H1 (cell line): ENCODE data around the gene TP63. TPM values are rescaled to one million over a fixed set of nuclear protein-coding genes. Genes with fewer than 3 reads are reported as not detected.

Source experiments
- CTCF ChIA-PET: fragments of 300-600 bp; sonication (Branson Sonifier 250); formaldehyde crosslinking; loops from one replicate; lab custom pipeline; 2021; ENCODE audit not compliant: partially characterized antibody; lab: Charles Lee
- POLR2A ChIA-PET: fragments of 300-600 bp; sonication (Branson Sonifier 250); formaldehyde crosslinking; loops from one replicate; lab custom pipeline; 2021; ENCODE audit warnings: inconsistent platforms; ENCODE audit not compliant: partially characterized antibody; lab: Charles Lee
- DNase-seq, 2 experiments: peaks; one replicate each; pipeline versions ENCODE4 v3.0.0 to v3.0.0-alpha.2; 2010 to 2022; ENCODE audit warnings: low spot score in 2 of 2, low read depth in 1 of 2, mixed read lengths in 1 of 2
- FAIRE-seq: peaks from 2 replicates; lab custom pipeline; 2011; peaks lifted over from hg19 to GRCh38; lab: Jason Lieb, UNC
- H2AFZ ChIP-seq: 2 replicates; pipeline ENCODE4 v1.8.1; 2012; ENCODE audit warnings: low read length, inconsistent platforms
- H2AK5ac ChIP-seq: 2 replicates; pipeline ENCODE4 v1.6.1; 2013; ENCODE audit warnings: low read depth, low read length
- H2BK120ac ChIP-seq: replicated peaks from 2 replicates; pipeline ENCODE3; 2013; ENCODE audit warnings: low read depth, low read length, inconsistent platforms
- H2BK12ac ChIP-seq: 2 replicates; pipeline ENCODE4 v1.6.1; 2013; ENCODE audit warnings: low read depth, low read length
- H2BK15ac ChIP-seq: 2 replicates; pipeline ENCODE4 v1.6.1; 2013; ENCODE audit warnings: low read length
- H2BK20ac ChIP-seq: 2 replicates; pipeline ENCODE4 v1.6.1; 2013; ENCODE audit warnings: low read length
- H2BK5ac ChIP-seq: 2 replicates; pipeline ENCODE4 v1.6.1; 2013; ENCODE audit warnings: low read depth, low read length
- H3K14ac ChIP-seq: 2 replicates; pipeline ENCODE4 v1.6.1; 2013; ENCODE audit warnings: inconsistent platforms; ENCODE audit not compliant: insufficient read length
- H3K18ac ChIP-seq: 2 replicates; pipeline ENCODE4 v1.6.1; 2013; ENCODE audit warnings: low read length; ENCODE audit errors: extremely low read depth
- H3K23ac ChIP-seq: 2 replicates; pipeline ENCODE4 v1.6.1; 2013; ENCODE audit warnings: inconsistent platforms; ENCODE audit not compliant: insufficient read length
- H3K23me2 ChIP-seq: 2 replicates; pipeline ENCODE4 v1.6.1; 2013; ENCODE audit warnings: low read depth, low read length
- H3K27ac ChIP-seq: 2 replicates; pipeline ENCODE4 v1.6.1; 2011; ENCODE audit warnings: low read depth, low read length, inconsistent platforms
- H3K27me3 ChIP-seq, 4 experiments: replicated peaks in 1 of 4; 1 replicate in 1 of 4; 2 replicates in 3 of 4; pipeline versions ENCODE4 v1.6.1 to v1.8.1; 2011 to 2013; ENCODE audit warnings: low read length in 3 of 4, mild to moderate bottlenecking in 3 of 4, inconsistent platforms in 2 of 4, mixed read lengths in 2 of 4, moderate library complexity in 1 of 4; ENCODE audit not compliant: control insufficient read depth in 3 of 4, insufficient read depth in 3 of 4; ENCODE audit errors: extremely low read depth in 1 of 4
- H3K36me3 ChIP-seq, 4 experiments: 2 replicates each; pipeline versions ENCODE4 v1.6.1 to v1.8.1; 2011 to 2013; ENCODE audit warnings: mild to moderate bottlenecking in 4 of 4, low read length in 3 of 4, moderate library complexity in 2 of 4, control low read depth in 1 of 4, inconsistent platforms in 1 of 4; ENCODE audit not compliant: insufficient read depth in 4 of 4, control insufficient read depth in 2 of 4
- H3K4ac ChIP-seq: replicated peaks from 2 replicates; pipeline ENCODE3; 2013; ENCODE audit warnings: low read length, low read depth, mixed read lengths, inconsistent platforms; ENCODE audit not compliant: insufficient read length
- H3K4me1 ChIP-seq, 4 experiments: replicated peaks in 1 of 4; 1 replicate in 1 of 4; 2 replicates in 3 of 4; pipeline versions ENCODE4 v1.6.1 to v1.8.1; 2011 to 2013; ENCODE audit warnings: low read length in 3 of 4, inconsistent platforms in 2 of 4, mixed read lengths in 1 of 4; ENCODE audit not compliant: insufficient read depth in 4 of 4, control insufficient read depth in 3 of 4
- H3K4me2 ChIP-seq, 2 experiments: 2 replicates each; pipeline versions ENCODE4 v1.6.1 to v1.8.1; 2011 to 2013; ENCODE audit warnings: low read depth in 2 of 2, low read length in 2 of 2, control low read depth in 1 of 2, inconsistent platforms in 1 of 2, mild to moderate bottlenecking in 1 of 2; ENCODE audit not compliant: insufficient read depth in 1 of 2
- H3K4me3 ChIP-seq, 4 experiments: fragments of 200-600, 300-600 bp in 1 of 4; sonication (generic), shearing (Covaris generic), sonication (Bioruptor Twin) in 1 of 4; 2 replicates each; pipeline versions ENCODE4 v1.5.1 to v1.8.1; 2011 to 2016; ENCODE audit warnings: low read length in 4 of 4, low read depth in 3 of 4, control low read depth in 2 of 4, inconsistent platforms in 2 of 4, mild to moderate bottlenecking in 2 of 4, mixed read lengths in 1 of 4, moderate library complexity in 1 of 4; ENCODE audit not compliant: insufficient read depth in 2 of 4; ENCODE audit errors: extremely low read depth in 1 of 4
- H3K56ac ChIP-seq: replicated peaks from 2 replicates; pipeline ENCODE3; 2013; ENCODE audit warnings: low read depth, mild to moderate bottlenecking, mixed read lengths, low read length, inconsistent platforms; ENCODE audit not compliant: insufficient read length
- H3K79me1 ChIP-seq: 2 replicates; pipeline ENCODE4 v1.6.1; 2013; ENCODE audit warnings: low read depth, low read length, control low read depth
- H3K79me2 ChIP-seq, 2 experiments: 2 replicates each; pipeline versions ENCODE4 v1.6.1 to v1.8.1; 2012 to 2013; ENCODE audit warnings: low read length in 2 of 2, mild to moderate bottlenecking in 2 of 2, inconsistent platforms in 1 of 2; ENCODE audit not compliant: insufficient read depth in 2 of 2, control insufficient read depth in 1 of 2
- H3K9ac ChIP-seq, 4 experiments: replicated peaks in 1 of 4; 1 replicate in 1 of 4; 2 replicates in 3 of 4; pipeline versions ENCODE4 v1.6.1 to v1.8.1; 2011 to 2013; ENCODE audit warnings: low read depth in 3 of 4, low read length in 3 of 4, control low read depth in 2 of 4, mild to moderate bottlenecking in 2 of 4, moderate library complexity in 2 of 4, inconsistent platforms in 1 of 4; ENCODE audit errors: extremely low read depth in 1 of 4
- H3K9me3 ChIP-seq, 2 experiments: 2 replicates each; pipeline versions ENCODE4 v1.6.1 to v1.8.1; 2012 to 2013; ENCODE audit warnings: mild to moderate bottlenecking in 2 of 2, moderate library complexity in 2 of 2, control low read depth in 1 of 2, inconsistent platforms in 1 of 2, low read depth in 1 of 2, low read length in 1 of 2, mixed read lengths in 1 of 2; ENCODE audit not compliant: insufficient read depth in 2 of 2
- H4K20me1 ChIP-seq, 2 experiments: replicated peaks in 1 of 2; 2 replicates each; pipeline versions ENCODE3 to v1.8.1; 2011 to 2013; ENCODE audit warnings: inconsistent platforms in 2 of 2, low read length in 2 of 2, mild to moderate bottlenecking in 1 of 2; ENCODE audit not compliant: insufficient read depth in 2 of 2, control insufficient read depth in 1 of 2
- H4K5ac ChIP-seq: 2 replicates; pipeline ENCODE4 v1.6.1; 2013; ENCODE audit warnings: low read length, low read depth, mixed read lengths, inconsistent platforms; ENCODE audit not compliant: insufficient read length
- H4K8ac ChIP-seq: 2 replicates; pipeline ENCODE4 v1.8.0; 2013; ENCODE audit warnings: mild to moderate bottlenecking, moderate library complexity, low read length, inconsistent platforms; ENCODE audit not compliant: insufficient read depth; ENCODE audit errors: extremely low read depth
- H4K91ac ChIP-seq: replicated peaks from 2 replicates; pipeline ENCODE3; 2013; ENCODE audit warnings: low read length, mixed read lengths, inconsistent platforms; ENCODE audit not compliant: insufficient read length
- ASH2L ChIP-seq: fragments of 200-600, 300-600 bp; sonication (generic); IDR thresholded peaks from one replicate; pipeline ENCODE4 v1.7.1; 2017; ENCODE audit warnings: low read length
- BCL11A ChIP-seq, 2 experiments: IDR thresholded peaks; one replicate each; pipeline ENCODE4 v1.6.1; 2011; ENCODE audit warnings: low read depth in 2 of 2, low read length in 2 of 2, mild to moderate bottlenecking in 2 of 2
- CBX8 ChIP-seq: fragments of 300-800, 300-1000 bp; sonication (generic); IDR thresholded peaks from 2 replicates; pipeline ENCODE4 v1.7.1; 2016; ENCODE audit warnings: low read depth, low read length, borderline replicate concordance
- FOSL1 ChIP-seq: IDR thresholded peaks from 2 replicates; pipeline ENCODE4 v1.6.1; 2011; ENCODE audit warnings: mild to moderate bottlenecking, low read depth, low read length, moderate library complexity; ENCODE audit not compliant: insufficient read depth
- GTF2F1 ChIP-seq: IDR thresholded peaks from 2 replicates; pipeline ENCODE4 v1.6.1; 2012; ENCODE audit warnings: low read depth, low read length, improper control_type of control experiment, borderline replicate concordance
- HDAC2 ChIP-seq, 2 experiments: fragments of 300-600 bp in 1 of 2; sonication (generic) in 1 of 2; IDR thresholded peaks; 2 replicates each; pipeline ENCODE4 v1.6.1; 2011 to 2012; ENCODE audit warnings: low read depth in 2 of 2, low read length in 2 of 2, mild to moderate bottlenecking in 2 of 2, moderate library complexity in 2 of 2, borderline replicate concordance in 1 of 2, inconsistent platforms in 1 of 2
- KDM4A ChIP-seq: IDR thresholded peaks from one replicate; pipeline ENCODE4 v1.7.1; 2012; ENCODE audit warnings: low read depth, mild to moderate bottlenecking, moderate library complexity, low read length, inconsistent platforms; ENCODE audit not compliant: severe bottlenecking
- WGBS, 2 experiments: shearing (Covaris generic) in 1 of 2; methylation state at CpG; one replicate each; pipeline versions ENCODE4 v1.1.6 to v1.1.7; 2013 to 2015; ENCODE audit warnings: low lambda C conversion rate in 2 of 2, mixed read lengths in 2 of 2, inconsistent platforms in 1 of 2, low coverage in 1 of 2, missing lambda C conversion rate in 1 of 2; ENCODE audit not compliant: insufficient replicate concordance in 2 of 2, insufficient coverage in 1 of 2, insufficient read length in 1 of 2; ENCODE audit errors: extremely low coverage in 1 of 2, missing lambda C conversion rate in 1 of 2; 5-methylcytosine and 5-hydroxymethylcytosine counted together
- polyA plus RNA-seq, 7 experiments: library from polyadenylated mRNA; depleted of rRNA in 3 of 7; stranded (reverse) in 5 of 7; unstranded in 2 of 7; fragments of >200 nt in 5 of 7; fragments of 200-250 nt in 2 of 7; gene quantifications; 1 replicate in 5 of 7; 2 replicates in 1 of 7; 4 replicates in 1 of 7; pipeline versions ENCODE4 v1.2.1 to v1.2.3, GENCODE V29; 2011 to 2013; ENCODE audit warnings: missing spikeins in 2 of 7, mixed read lengths in 2 of 7
- total RNA-seq: library from RNA; stranded (reverse); fragmentation: NEBNext Ultra II Directional; extraction: Animal tissue kit (Norgen Biotek cat#: 25700); gene quantifications from 2 replicates; pipeline ENCODE4 v1.2.1, GENCODE V29; 2021

TP63 gene
- total and polyA plus RNA-seq, 2 of the 8 experiments (the other 6 are each of a cell fraction or from before 2014, with no cell fraction given): not detected

- POLR2A ChIA-PET: no interaction called here
- Histone ChIP-seq H3K9ac (no peak overlapping the region), H2AFZ (no peak overlapping the region), H3K79me1 (no peaks in the 10 kb centered on the region), H3K23ac (no peak overlapping the region), H3K56ac (no peak overlapping the region), H2BK20ac (no peak overlapping the region), H3K79me2 (no peaks in the 10 kb centered on the region), H3K4me2 (no peak overlapping the region), H2AK5ac (no peak overlapping the region), H3K4me1 (peaks cover 0 to 2% (median 0%) of the 10 kb centered on the region in 4 experiments; a peak in 1 of 7 replicates), H2BK15ac (no peak overlapping the region), H3K4me3 (no peak overlapping the region), H3K9me3 (no peaks in the 10 kb centered on the region), H4K8ac (no peak overlapping the region), H3K27ac (no peak overlapping the region), H2BK120ac (no peak overlapping the region), H2BK12ac (no peak overlapping the region), H4K91ac (no peak overlapping the region), H4K20me1 (no peaks in the 10 kb centered on the region), H3K23me2 (no peaks in the 10 kb centered on the region), H4K5ac (no peak overlapping the region), H2BK5ac (no peak overlapping the region), H3K27me3 (peaks cover 0 to 1% (median 0%) of the 10 kb centered on the region in 4 experiments; a peak in 1 of 7 replicates), H3K18ac (no peak overlapping the region), H3K36me3 (no peaks in the 10 kb centered on the region), H3K14ac (no peak overlapping the region), H3K4ac (no peak overlapping the region)
- TF ChIP-seq GTF2F1 (no peak), KDM4A (no peak), FOSL1 (no peak), HDAC2 (IDR thresholded peaks at IDR 0.05; ENCODE audit: borderline replicate concordance in 1 of 2, low read depth in 2 of 2, low read length in 2 of 2) (no peak), BCL11A (IDR thresholded peaks at IDR 0.05; ENCODE audit: low read depth in 2 of 2, low read length in 2 of 2) (no peak), CBX8 (no peak), ASH2L (no peak)
- WGBS, 2 experiments: 83% methylated on average over 4 of the region's 4 CpGs; no CpG with 5 or more reads in 1 of the 2 experiments
- CTCF ChIA-PET: no interaction called here
- FAIRE-seq (no peak), DNase-seq (no peak)
Measured at GRCh38 chr3:189883113-189883753, 252.0 kb downstream of the TP63 start.
